WTC11 (cell line): ENCODE data around the gene ANKEF1. TPM values are rescaled to one million over a fixed set of nuclear protein-coding genes. Genes with fewer than 3 reads are reported as not detected.

ENCODE experiments used
- ATAC-seq: fragments of 200-7000 bp; cut with Tn5 transposase; 2 replicates; pipeline ENCODE4 v1.10.0; 2021; ENCODE audit warnings: mild to moderate bottlenecking, moderate library complexity
- CTCF ChIA-PET: fragments of 300-600 bp; sonication (Branson Sonifier 250); formaldehyde crosslinking; loops from one replicate; lab custom pipeline; 2021; ENCODE audit warnings: antibody characterized with exemption; lab: Charles Lee
- POLR2A ChIA-PET: fragments of 350-600 bp; sonication (Branson Sonifier 250); formaldehyde crosslinking; loops from one replicate; lab custom pipeline; 2021; ENCODE audit warnings: antibody characterized with exemption; lab: Charles Lee
- DNase-seq: peaks from one replicate; pipeline ENCODE4 v3.0.0; 2021; ENCODE audit warnings: low spot score
- H3K27ac Mint-ChIP-seq: 2 replicates; pipeline ENCODE4 v1.8.0; 2021; ENCODE audit warnings: mixed read lengths
- H3K27me3 Mint-ChIP-seq: 2 replicates; pipeline ENCODE4 v1.8.0; 2021; ENCODE audit warnings: low read depth, mild to moderate bottlenecking, moderate library complexity, mixed read lengths
- H3K36me3 Mint-ChIP-seq: 2 replicates; pipeline ENCODE4 v1.8.0; 2021; ENCODE audit warnings: mixed read lengths
- H3K4me1 Mint-ChIP-seq: 2 replicates; pipeline ENCODE4 v1.8.0; 2022; ENCODE audit warnings: mixed read lengths
- H3K4me3 Mint-ChIP-seq: 2 replicates; pipeline ENCODE4 v1.8.0; 2021; ENCODE audit warnings: mild to moderate bottlenecking, moderate library complexity, mixed read lengths
- H3K9me3 Mint-ChIP-seq: 2 replicates; pipeline ENCODE4 v1.8.0; 2021; ENCODE audit warnings: mixed read lengths
- AFF4 ChIP-seq: sonication (generic); formaldehyde crosslinking; IDR thresholded peaks from 2 replicates; pipeline ENCODE4 v1.8.1; 2023; ENCODE audit warnings: mild to moderate bottlenecking, missing genetic modification reagents, borderline replicate concordance
- ATF2 ChIP-seq: sonication (generic); formaldehyde crosslinking; IDR thresholded peaks from 2 replicates; pipeline ENCODE4 v1.8.1; 2022; ENCODE audit warnings: low read depth, missing genetic modification reagents, borderline replicate concordance
- CDX4 ChIP-seq: fragments of 250-450 bp; sonication (Bioruptor Pico); IDR thresholded peaks from 2 replicates; pipeline ENCODE4 v1.9.0; 2021; ENCODE audit warnings: moderate library complexity, mild to moderate bottlenecking, inconsistent platforms, borderline replicate concordance
- CREB1 ChIP-seq: sonication (generic); formaldehyde crosslinking; IDR thresholded peaks from 2 replicates; pipeline ENCODE4 v1.8.0; 2023; ENCODE audit warnings: mild to moderate bottlenecking, missing genetic modification reagents
- E2F5 ChIP-seq: sonication (generic); formaldehyde crosslinking; IDR thresholded peaks from 2 replicates; pipeline ENCODE4 v1.8.1; 2022; ENCODE audit warnings: mild to moderate bottlenecking, moderate library complexity, missing genetic modification reagents
- ERG ChIP-seq: fragments of 250-450 bp; sonication (Bioruptor Pico); IDR thresholded peaks from 2 replicates; pipeline ENCODE4 v1.8.0; 2021; ENCODE audit warnings: mild to moderate bottlenecking
- ESRRA ChIP-seq: sonication (generic); formaldehyde crosslinking; IDR thresholded peaks from 2 replicates; pipeline ENCODE4 v1.8.1; 2022; ENCODE audit warnings: mild to moderate bottlenecking, missing genetic modification reagents, borderline replicate concordance
- ETV6 ChIP-seq: sonication (generic); formaldehyde crosslinking; IDR thresholded peaks from 2 replicates; pipeline ENCODE4 v1.8.1; 2022; ENCODE audit warnings: mild to moderate bottlenecking, missing genetic modification reagents
- FOXJ3 ChIP-seq: sonication (generic); formaldehyde crosslinking; IDR thresholded peaks from 2 replicates; pipeline ENCODE4 v1.9.0; 2021; ENCODE audit warnings: missing genetic modification reagents, mild to moderate bottlenecking, borderline replicate concordance
- FOXK1 ChIP-seq: sonication (generic); formaldehyde crosslinking; IDR thresholded peaks from 2 replicates; pipeline ENCODE4 v1.8.0; 2022; ENCODE audit warnings: mild to moderate bottlenecking, moderate library complexity, missing genetic modification reagents
- IRF2 ChIP-seq: sonication (generic); formaldehyde crosslinking; IDR thresholded peaks from 2 replicates; pipeline ENCODE4 v1.8.0; 2022; ENCODE audit warnings: low read depth, missing genetic modification reagents, borderline replicate concordance
- MAX ChIP-seq: sonication (generic); formaldehyde crosslinking; IDR thresholded peaks from 2 replicates; pipeline ENCODE4 v1.8.0; 2022; ENCODE audit warnings: mild to moderate bottlenecking, missing genetic modification reagents
- MLX ChIP-seq: sonication (generic); formaldehyde crosslinking; IDR thresholded peaks from 2 replicates; pipeline ENCODE4 v1.8.1; 2023; ENCODE audit warnings: mild to moderate bottlenecking, missing genetic modification reagents, moderate library complexity
- NFE2L1 ChIP-seq: sonication (generic); formaldehyde crosslinking; IDR thresholded peaks from 2 replicates; pipeline ENCODE4 v1.8.1; 2023; ENCODE audit warnings: missing genetic modification reagents
- NR1H2 ChIP-seq: sonication (generic); formaldehyde crosslinking; IDR thresholded peaks from 2 replicates; pipeline ENCODE4 v1.9.0; 2021; ENCODE audit warnings: mild to moderate bottlenecking, moderate library complexity, missing genetic modification reagents
- PREB ChIP-seq: sonication (generic); formaldehyde crosslinking; IDR thresholded peaks from 2 replicates; pipeline ENCODE4 v1.8.1; 2022; ENCODE audit warnings: mild to moderate bottlenecking, missing genetic modification reagents, moderate library complexity, borderline replicate concordance
- PRRX2 ChIP-seq: fragments of 250-450 bp; sonication (Bioruptor Pico); IDR thresholded peaks from 2 replicates; pipeline ENCODE4 v1.8.0; 2021; ENCODE audit warnings: mild to moderate bottlenecking
- USF2 ChIP-seq: sonication (generic); formaldehyde crosslinking; IDR thresholded peaks from 2 replicates; pipeline ENCODE4 v1.8.1; 2023; ENCODE audit warnings: mild to moderate bottlenecking, missing genetic modification reagents, moderate library complexity
- ZNF281 ChIP-seq: sonication (generic); formaldehyde crosslinking; IDR thresholded peaks from 2 replicates; pipeline ENCODE4 v1.8.0; 2023; ENCODE audit warnings: mild to moderate bottlenecking, missing genetic modification reagents
- ZNF396 ChIP-seq: fragments of 250-450 bp; sonication (Bioruptor Pico); IDR thresholded peaks from 2 replicates; pipeline ENCODE4 v1.8.0; 2021; ENCODE audit warnings: mild to moderate bottlenecking, moderate library complexity, borderline replicate concordance
- total RNA-seq: library from RNA; stranded (reverse); gene quantifications from 3 replicates; pipeline ENCODE4 v1.2.3, GENCODE V29; 2021

Gene ANKEF1
- total RNA-seq, 1 experiment from 2014 or later, result 7.1 TPM

GRCh38 chr20:10059006-10059405, 24.2 kb downstream of the ANKEF1 start:
- Mint-ChIP-seq H3K36me3 (peaks cover 5% of the 10 kb centered on the region), H3K9me3 (no peaks in the 10 kb centered on the region), H3K4me1 (peaks cover 15% of the 10 kb centered on the region), H3K27ac (no peak overlapping the region), H3K4me3 (no peak overlapping the region), H3K27me3 (no peaks in the 10 kb centered on the region)
- ChIA-PET CTCF (no interaction called here), POLR2A (no interaction called here)
- ATAC-seq, result no peak
- no peak for DNase-seq
- TF ChIP-seq NR1H2 (CRISPR knock-in tag), result no peak
- no peak for TF ChIP-seq E2F5
- TF ChIP-seq PREB, result no peak
- no peak for TF ChIP-seq USF2 (CRISPR knock-in tag)
- no peak for TF ChIP-seq CDX4 (CRISPR knock-in tag)
- TF ChIP-seq ETV6 (CRISPR knock-in tag), result no peak
- TF ChIP-seq ZNF396 (CRISPR knock-in tag), result no peak
- no peak for TF ChIP-seq MLX (CRISPR knock-in tag)
- TF ChIP-seq NFE2L1 (CRISPR knock-in tag), result no peak
- TF ChIP-seq ERG, result no peak
- TF ChIP-seq, all 79 proteins: peak for 0

- Mint-ChIP-seq H3K36me3 (peaks cover 5% of the 10 kb centered on the region), H3K27ac (no peak overlapping the region), H3K9me3 (no peaks in the 10 kb centered on the region), H3K4me3 (no peak overlapping the region), H3K4me1 (peaks cover 15% of the 10 kb centered on the region), H3K27me3 (no peaks in the 10 kb centered on the region)
- ChIA-PET POLR2A (no interaction called here), CTCF (interaction anchor here (0.6 to 1.3 kb wide), 2 partner anchors 13 to 17 kb away, joined by 3 to 8 read pairs; no protein-coding TSS in a partner anchor)
- ATAC-seq (peak; percentile 68), DNase-seq (no peak)
- TF ChIP-seq FOXJ3 (no peak), AFF4 (CRISPR knock-in tag) (no peak), CREB1 (CRISPR knock-in tag) (no peak), USF2 (CRISPR knock-in tag) (no peak), ATF2 (CRISPR knock-in tag) (no peak), FOXK1 (no peak), ZNF281 (no peak), ESRRA (no peak), MAX (no peak), PRRX2 (CRISPR knock-in tag) (no peak), IRF2 (no peak)
Measured at GRCh38 chr20:10060226-10060625, 25.4 kb downstream of the ANKEF1 start.
